H9 (cell line): ENCODE measurements around the gene GPR153. TPM values are rescaled to one million over a fixed set of nuclear protein-coding genes. Genes with fewer than 3 reads are reported as not detected.

Experiments used
- DNase-seq: peaks from one replicate; pipeline ENCODE4 v3.0.0-alpha.2; 2017
- H2AFZ ChIP-seq: one replicate; pipeline ENCODE4 v1.6.1; 2013; ENCODE audit warnings: mild to moderate bottlenecking, low read length, control low read depth, moderate library complexity
- H2AK5ac ChIP-seq: 2 replicates; pipeline ENCODE4 v1.6.1; 2013; ENCODE audit warnings: low read length, control low read depth, mixed read lengths; ENCODE audit not compliant: insufficient read length
- H2BK120ac ChIP-seq: one replicate; pipeline ENCODE4 v1.6.1; 2013; ENCODE audit warnings: low read depth, mild to moderate bottlenecking, low read length, control low read depth, inconsistent platforms; ENCODE audit not compliant: poor library complexity, severe bottlenecking
- H2BK12ac ChIP-seq: 2 replicates; pipeline ENCODE4 v1.6.1; 2013; ENCODE audit warnings: low read length, control low read depth, mixed read lengths, low read depth; ENCODE audit not compliant: insufficient read length
- H2BK15ac ChIP-seq: 2 replicates; pipeline ENCODE4 v1.6.1; 2013; ENCODE audit warnings: low read depth, low read length, control low read depth
- H2BK20ac ChIP-seq: one replicate; pipeline ENCODE4 v1.6.1; 2013; ENCODE audit warnings: low read depth, mild to moderate bottlenecking, low read length, control low read depth, inconsistent platforms; ENCODE audit not compliant: poor library complexity, severe bottlenecking
- H2BK5ac ChIP-seq: 2 replicates; pipeline ENCODE4 v1.6.1; 2013; ENCODE audit warnings: low read length, control low read depth, mixed read lengths; ENCODE audit not compliant: insufficient read length
- H3K14ac ChIP-seq: 2 replicates; pipeline ENCODE4 v1.6.1; 2013; ENCODE audit warnings: low read length, control low read depth; ENCODE audit not compliant: insufficient read depth
- H3K18ac ChIP-seq: 2 replicates; pipeline ENCODE4 v1.6.1; 2013; ENCODE audit warnings: low read depth, mild to moderate bottlenecking, mixed read lengths, low read length, control low read depth; ENCODE audit not compliant: insufficient read length
- H3K23ac ChIP-seq: 2 replicates; pipeline ENCODE4 v1.6.1; 2013; ENCODE audit warnings: low read length, control low read depth, mixed read lengths, low read depth; ENCODE audit not compliant: insufficient read length
- H3K23me2 ChIP-seq: 2 replicates; pipeline ENCODE4 v1.6.1; 2013; ENCODE audit warnings: low read depth, mild to moderate bottlenecking, mixed read lengths, low read length, control low read depth; ENCODE audit not compliant: insufficient read length, poor library complexity, severe bottlenecking
- H3K27ac ChIP-seq: 2 replicates; pipeline ENCODE4 v1.5.1; 2013; ENCODE audit warnings: low read length, control low read depth, mixed read lengths, low read depth; ENCODE audit not compliant: insufficient read length
- H3K27me3 ChIP-seq: 2 replicates; pipeline ENCODE4 v1.6.1; 2013; ENCODE audit warnings: low read length, control low read depth, inconsistent platforms; ENCODE audit not compliant: insufficient read depth
- H3K4ac ChIP-seq: 2 replicates; pipeline ENCODE4 v1.6.1; 2013; ENCODE audit warnings: low read depth, mild to moderate bottlenecking, control low read depth, inconsistent platforms, low read length, moderate library complexity
- H3K4me1 ChIP-seq: 2 replicates; pipeline ENCODE4 v1.6.1; 2013; ENCODE audit warnings: low read length, control low read depth, inconsistent platforms; ENCODE audit not compliant: insufficient read depth
- H3K4me2 ChIP-seq: 2 replicates; pipeline ENCODE4 v1.6.1; 2013; ENCODE audit warnings: low read length, control low read depth, mixed read lengths; ENCODE audit not compliant: insufficient read length, insufficient read depth
- H3K56ac ChIP-seq: 2 replicates; pipeline ENCODE4 v1.6.1; 2013; ENCODE audit warnings: low read depth, mild to moderate bottlenecking, mixed read lengths, low read length, control low read depth; ENCODE audit not compliant: insufficient read length
- H3K79me1 ChIP-seq: 2 replicates; pipeline ENCODE4 v1.6.1; 2013; ENCODE audit warnings: low read depth, mild to moderate bottlenecking, moderate library complexity, low read length, control low read depth, inconsistent platforms; ENCODE audit not compliant: insufficient read depth, poor library complexity, severe bottlenecking
- H3K79me2 ChIP-seq: 2 replicates; pipeline ENCODE4 v1.6.1; 2013; ENCODE audit warnings: low read length, control low read depth, inconsistent platforms; ENCODE audit not compliant: insufficient read depth
- H3K9ac ChIP-seq: 2 replicates; pipeline ENCODE4 v1.6.1; 2013; ENCODE audit warnings: low read length, control low read depth, mixed read lengths; ENCODE audit not compliant: insufficient read length; ENCODE audit errors: extremely low read depth
- H3K9me3 ChIP-seq: one replicate; pipeline ENCODE4 v1.6.1; 2013; ENCODE audit warnings: low read depth, low read length, inconsistent platforms; ENCODE audit not compliant: control insufficient read depth
- H3T11ph ChIP-seq: one replicate; pipeline ENCODE4 v1.6.1; 2013; ENCODE audit warnings: mild to moderate bottlenecking, low read length, control low read depth, inconsistent platforms
- H4K20me1 ChIP-seq: one replicate; pipeline ENCODE4 v1.6.1; 2013; ENCODE audit not compliant: control insufficient read depth, insufficient read length, insufficient read depth
- H4K5ac ChIP-seq: 2 replicates; pipeline ENCODE4 v1.6.1; 2013; ENCODE audit warnings: low read depth, mild to moderate bottlenecking, mixed read lengths, low read length, control low read depth; ENCODE audit not compliant: insufficient read length
- H4K8ac ChIP-seq: replicated peaks from 2 replicates; pipeline ENCODE4 v1.6.1; 2013; ENCODE audit warnings: low read length, control low read depth, mixed read lengths, low read depth; ENCODE audit not compliant: insufficient read length
- H4K91ac ChIP-seq: 2 replicates; pipeline ENCODE4 v1.6.1; 2013; ENCODE audit warnings: low read depth, mild to moderate bottlenecking, moderate library complexity, mixed read lengths, low read length, control low read depth; ENCODE audit not compliant: insufficient read length
- H3K27ac Mint-ChIP-seq, 3 experiments: 2 replicates in 2 of 3; 3 replicates in 1 of 3; pipeline ENCODE4 v1.8.0; 2020 to 2021; ENCODE audit warnings: mixed read lengths in 3 of 3, mild to moderate bottlenecking in 1 of 3, moderate library complexity in 1 of 3
- H3K27me3 Mint-ChIP-seq: 2 replicates; pipeline ENCODE4 v1.8.0; 2021; ENCODE audit warnings: low read depth, mild to moderate bottlenecking, moderate library complexity, mixed read lengths
- H3K36me3 Mint-ChIP-seq, 3 experiments: 2 replicates in 2 of 3; 3 replicates in 1 of 3; pipeline ENCODE4 v1.8.0; 2020 to 2021; ENCODE audit warnings: low read depth in 3 of 3, mixed read lengths in 3 of 3; ENCODE audit not compliant: insufficient read depth in 1 of 3
- H3K4me1 Mint-ChIP-seq, 2 experiments: 2 replicates each; pipeline ENCODE4 v1.8.0; 2020; ENCODE audit warnings: mixed read lengths in 2 of 2
- H3K4me3 Mint-ChIP-seq, 2 experiments: 2 replicates in 1 of 2; 3 replicates in 1 of 2; pipeline ENCODE4 v1.8.0; 2020 to 2021; ENCODE audit warnings: mild to moderate bottlenecking in 2 of 2, mixed read lengths in 2 of 2, moderate library complexity in 1 of 2
- H3K9me3 Mint-ChIP-seq, 2 experiments: 2 replicates in 1 of 2; 3 replicates in 1 of 2; pipeline ENCODE4 v1.8.0; 2020; ENCODE audit warnings: mild to moderate bottlenecking in 2 of 2, mixed read lengths in 2 of 2, moderate library complexity in 1 of 2
- WGBS: extraction: QIAGEN DNeasy Blood & Tissue Kit; methylation state at CpG from one replicate; pipeline ENCODE4 v1.1.7; 2013; ENCODE audit warnings: missing lambda C conversion rate, low lambda C conversion rate, mixed read lengths; ENCODE audit not compliant: insufficient read length; ENCODE audit errors: extremely low coverage; 5-methylcytosine and 5-hydroxymethylcytosine counted together
- total RNA-seq: library from RNA; stranded (reverse); gene quantifications from 2 replicates; pipeline ENCODE4 v1.2.1, GENCODE V29; 2021
- TF ChIP-seq, protein P1 (sequence below): fragments of 200-600 bp; sonication (generic); conservative IDR thresholded peaks from 3 replicates; pipeline ENCODE4 v1.8.0; 2021; ENCODE audit warnings: antibody characterized with exemption, mild to moderate bottlenecking

Gene GPR153
- total RNA-seq, 1 experiment from 2014 or later: 8.9 TPM

DNA sequence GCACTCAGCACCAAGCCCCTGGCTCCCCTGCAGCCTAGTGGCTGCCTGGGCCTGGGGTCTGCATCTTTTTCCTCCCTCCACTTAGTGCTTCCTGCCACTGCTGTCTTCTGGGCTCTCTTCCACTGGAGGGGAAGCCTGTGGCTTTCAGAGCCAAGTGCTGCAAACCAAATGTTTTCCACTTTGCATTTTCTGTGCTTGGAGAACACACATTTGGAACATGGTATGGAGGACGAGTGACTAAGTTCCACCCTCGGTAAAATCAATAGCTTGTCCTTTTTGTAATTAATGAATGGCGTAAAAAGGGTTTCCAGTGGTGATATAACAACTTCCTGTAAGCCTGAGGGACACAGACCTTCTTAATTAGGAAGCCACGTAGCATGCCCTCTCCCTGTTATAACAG lies 10.1 kb upstream of the GPR153 start:
- no peaks in the 10 kb centered on the region for H3K9me3 ChIP-seq
- H4K5ac ChIP-seq: no peak overlapping the region
- H3K56ac ChIP-seq: no peak overlapping the region
- H2BK12ac ChIP-seq: no peak overlapping the region
- peaks cover 17 to 26% of the 10 kb centered on the region in 2 experiments for H3K4me1 Mint-ChIP-seq
- no peak overlapping the region for H3K9ac ChIP-seq
- H2BK20ac ChIP-seq: no peak overlapping the region
- no peak for DNase-seq
- WGBS: no CpG with 5 or more reads among the region's 4 CpGs
- no peak overlapping the region for H3K14ac ChIP-seq
- H4K8ac ChIP-seq: no peak overlapping the region
- no peaks in the 10 kb centered on the region for H4K20me1 ChIP-seq
- H3T11ph ChIP-seq: no peak overlapping the region
- no peaks in the 10 kb centered on the region for H3K79me1 ChIP-seq
- H3K27ac ChIP-seq: no peak overlapping the region
- no peak overlapping the region for H2BK120ac ChIP-seq
- no peak overlapping the region for H2BK5ac ChIP-seq
- no peak overlapping the region for H2AK5ac ChIP-seq
- no peaks in the 10 kb centered on the region for H3K36me3 Mint-ChIP-seq
- H3K18ac ChIP-seq: no peak overlapping the region
- no peaks in the 10 kb centered on the region for H3K27me3 ChIP-seq
- H3K4me2 ChIP-seq: no peak overlapping the region
- no peaks in the 10 kb centered on the region for H3K79me2 ChIP-seq
- H3K23me2 ChIP-seq: no peaks in the 10 kb centered on the region
- H3K27me3 Mint-ChIP-seq: no peaks in the 10 kb centered on the region; the same call in 1 of the 2 replicates
- H3K4me1 ChIP-seq: 0 out of 2 replicates have a peak, but pooled peaks cover 4% of the 10 kb centered on the region
- no peak overlapping the region for H4K91ac ChIP-seq
- H3K9me3 Mint-ChIP-seq: no peaks in the 10 kb centered on the region
- H2AFZ ChIP-seq: no peak overlapping the region
- H3K27ac Mint-ChIP-seq: peak overlapping the region in 1 of 3 experiments; percentile 62; a peak in 2 of 7 replicates
- TF ChIP-seq, protein P1, sequence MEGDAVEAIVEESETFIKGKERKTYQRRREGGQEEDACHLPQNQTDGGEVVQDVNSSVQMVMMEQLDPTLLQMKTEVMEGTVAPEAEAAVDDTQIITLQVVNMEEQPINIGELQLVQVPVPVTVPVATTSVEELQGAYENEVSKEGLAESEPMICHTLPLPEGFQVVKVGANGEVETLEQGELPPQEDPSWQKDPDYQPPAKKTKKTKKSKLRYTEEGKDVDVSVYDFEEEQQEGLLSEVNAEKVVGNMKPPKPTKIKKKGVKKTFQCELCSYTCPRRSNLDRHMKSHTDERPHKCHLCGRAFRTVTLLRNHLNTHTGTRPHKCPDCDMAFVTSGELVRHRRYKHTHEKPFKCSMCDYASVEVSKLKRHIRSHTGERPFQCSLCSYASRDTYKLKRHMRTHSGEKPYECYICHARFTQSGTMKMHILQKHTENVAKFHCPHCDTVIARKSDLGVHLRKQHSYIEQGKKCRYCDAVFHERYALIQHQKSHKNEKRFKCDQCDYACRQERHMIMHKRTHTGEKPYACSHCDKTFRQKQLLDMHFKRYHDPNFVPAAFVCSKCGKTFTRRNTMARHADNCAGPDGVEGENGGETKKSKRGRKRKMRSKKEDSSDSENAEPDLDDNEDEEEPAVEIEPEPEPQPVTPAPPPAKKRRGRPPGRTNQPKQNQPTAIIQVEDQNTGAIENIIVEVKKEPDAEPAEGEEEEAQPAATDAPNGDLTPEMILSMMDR: no peak
- H2BK15ac ChIP-seq: no peak overlapping the region
- H3K23ac ChIP-seq: no peak overlapping the region
- no peak overlapping the region for H3K4ac ChIP-seq
- no peak overlapping the region for H3K4me3 Mint-ChIP-seq
